Activated B cell treated with CpG ODN at 0.5 μM for 24 hours (primary cell): ENCODE results near the gene ZNF77. TPM values are rescaled to one million over a fixed set of nuclear protein-coding genes. Genes with fewer than 3 reads are reported as not detected.
"Not testable (repeated sequence)": the region's sequence is repeated elsewhere in the genome, so short reads cannot be mapped to it uniquely, and the experiment has no call there.

ENCODE experiments used
- ATAC-seq: fragments of 200-7000 bp; cut with Tn5 transposase; one replicate; pipeline ENCODE4 v1.10.0; 2021; ENCODE audit warnings: low read depth, mild to moderate bottlenecking, moderate library complexity
- CTCF ChIA-PET: fragments of 350-600 bp; sonication (Branson Sonifier 250); formaldehyde crosslinking; loops from one replicate; lab custom pipeline; 2021; ENCODE audit warnings: antibody characterized with exemption; lab: Charles Lee
- POLR2A ChIA-PET: fragments of 350-600 bp; sonication (Branson Sonifier 250); formaldehyde crosslinking; loops from one replicate; lab custom pipeline; 2021; ENCODE audit warnings: antibody characterized with exemption; lab: Charles Lee
- DNase-seq: peaks from one replicate; pipeline ENCODE4 v3.0.0; 2022
- H3K27ac Mint-ChIP-seq: one replicate; pipeline ENCODE4 v1.8.0; 2020; ENCODE audit warnings: mixed read lengths
- H3K27me3 Mint-ChIP-seq: one replicate; pipeline ENCODE4 v1.8.0; 2021; ENCODE audit warnings: mixed read lengths
- H3K36me3 Mint-ChIP-seq: one replicate; pipeline ENCODE4 v1.8.0; 2021; ENCODE audit warnings: low read depth, mixed read lengths
- H3K4me1 Mint-ChIP-seq: one replicate; pipeline ENCODE4 v1.8.0; 2021; ENCODE audit warnings: mixed read lengths
- H3K4me3 Mint-ChIP-seq: one replicate; pipeline ENCODE4 v1.8.0; 2020; ENCODE audit warnings: mild to moderate bottlenecking, mixed read lengths
- H3K9me3 Mint-ChIP-seq: one replicate; pipeline ENCODE4 v1.8.0; 2020; ENCODE audit warnings: mixed read lengths
- intact Hi-C: fragments of 100-400 bp; cut with micrococcal nuclease; formaldehyde crosslinking; loops from one replicate; pipeline ENCODE4 v1.15.1; 2024
- total RNA-seq: library from RNA; stranded (reverse); gene quantifications from 2 replicates; pipeline ENCODE4 v1.2.3, GENCODE V29; 2022
- TF ChIP-seq, protein P1 (sequence below): fragments of 200-600 bp; IDR thresholded peaks from one replicate; pipeline ENCODE4 v1.8.0; 2022; ENCODE audit warnings: antibody characterized with exemption, mild to moderate bottlenecking

The ZNF77 gene
- total RNA-seq, 1 donor from 2014 or later = 6.7 TPM

DNA sequence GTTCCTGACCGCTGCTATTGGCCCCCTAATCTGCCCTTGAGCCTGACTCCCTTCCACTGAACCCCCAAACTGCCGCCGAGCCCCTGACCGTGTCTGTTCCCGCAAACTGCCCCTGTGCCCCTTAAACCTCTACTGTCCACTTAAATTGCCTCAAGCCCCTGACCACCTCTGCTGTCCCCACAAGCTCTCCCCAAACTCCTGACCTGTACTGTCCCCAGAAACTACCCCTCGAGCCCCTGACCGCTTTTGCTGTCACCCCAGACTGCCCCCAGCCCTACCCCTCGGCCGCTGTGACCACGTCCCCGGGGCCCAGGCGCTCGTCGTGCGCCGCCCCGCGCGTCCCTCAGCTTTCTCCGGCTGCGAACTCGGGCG is 382 bp downstream of the ZNF77 start:
- peak overlapping the region; percentile 95 for H3K27ac Mint-ChIP-seq
- H3K36me3 Mint-ChIP-seq = peaks cover 15% of the 10 kb centered on the region
- ATAC-seq = no peak
- H3K27me3 Mint-ChIP-seq = no peaks in the 10 kb centered on the region
- H3K4me3 Mint-ChIP-seq = peak overlapping the region; percentile 96
- no peak for DNase-seq
- TF ChIP-seq, protein P1, sequence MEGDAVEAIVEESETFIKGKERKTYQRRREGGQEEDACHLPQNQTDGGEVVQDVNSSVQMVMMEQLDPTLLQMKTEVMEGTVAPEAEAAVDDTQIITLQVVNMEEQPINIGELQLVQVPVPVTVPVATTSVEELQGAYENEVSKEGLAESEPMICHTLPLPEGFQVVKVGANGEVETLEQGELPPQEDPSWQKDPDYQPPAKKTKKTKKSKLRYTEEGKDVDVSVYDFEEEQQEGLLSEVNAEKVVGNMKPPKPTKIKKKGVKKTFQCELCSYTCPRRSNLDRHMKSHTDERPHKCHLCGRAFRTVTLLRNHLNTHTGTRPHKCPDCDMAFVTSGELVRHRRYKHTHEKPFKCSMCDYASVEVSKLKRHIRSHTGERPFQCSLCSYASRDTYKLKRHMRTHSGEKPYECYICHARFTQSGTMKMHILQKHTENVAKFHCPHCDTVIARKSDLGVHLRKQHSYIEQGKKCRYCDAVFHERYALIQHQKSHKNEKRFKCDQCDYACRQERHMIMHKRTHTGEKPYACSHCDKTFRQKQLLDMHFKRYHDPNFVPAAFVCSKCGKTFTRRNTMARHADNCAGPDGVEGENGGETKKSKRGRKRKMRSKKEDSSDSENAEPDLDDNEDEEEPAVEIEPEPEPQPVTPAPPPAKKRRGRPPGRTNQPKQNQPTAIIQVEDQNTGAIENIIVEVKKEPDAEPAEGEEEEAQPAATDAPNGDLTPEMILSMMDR = no peak
- H3K9me3 Mint-ChIP-seq = no peaks in the 10 kb centered on the region
- peaks cover 25% of the 10 kb centered on the region for H3K4me1 Mint-ChIP-seq
- POLR2A ChIA-PET = interaction anchor here (0.7 kb wide), 2 partner anchors 44 to 218 kb away, joined by 4 to 13 read pairs; partner anchors contain the start of gene ZNF57
- CTCF ChIA-PET = no interaction called here
- intact Hi-C loops = loop anchor here (2.0 kb wide), 1 partner anchor 56 kb away; no protein-coding TSS in a partner anchor

DNA sequence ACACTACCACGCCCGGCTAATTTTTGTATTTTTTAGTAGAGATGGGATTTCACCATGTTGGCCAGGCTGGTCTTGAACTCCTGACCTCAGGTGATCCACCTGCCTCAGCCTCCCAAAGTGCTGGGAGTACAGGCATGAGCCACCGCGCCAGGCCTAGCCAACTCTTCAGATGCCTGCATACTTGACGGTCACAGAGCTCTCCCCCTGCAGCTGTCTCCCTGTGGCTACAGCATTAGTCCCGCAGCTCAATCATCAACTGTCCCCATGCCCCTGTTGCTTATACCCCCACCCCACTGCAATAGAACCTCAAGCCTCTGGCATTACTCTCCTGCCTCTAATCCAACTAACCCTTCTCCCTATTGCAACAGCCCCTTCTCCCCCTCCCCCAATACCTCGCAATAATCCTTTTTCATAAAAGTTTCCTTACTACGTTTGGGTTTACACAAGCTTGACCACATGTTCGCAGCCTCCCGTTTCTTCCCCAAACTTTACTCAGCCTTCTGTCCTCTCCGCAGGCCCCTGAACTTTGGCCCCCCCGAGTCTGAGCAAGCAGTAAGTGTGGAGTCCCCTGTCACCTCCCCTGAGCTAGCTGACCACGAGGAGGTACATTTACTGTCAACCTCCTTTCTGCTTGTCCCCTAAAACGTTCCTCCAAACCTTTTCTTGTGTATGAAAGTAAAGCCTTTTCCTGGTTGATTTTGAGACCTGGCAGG is 1.7 kb downstream of the ZNF77 start:
- peak overlapping the region; percentile 59 for H3K4me3 Mint-ChIP-seq
- TF ChIP-seq, protein P1 = no peak
- CTCF ChIA-PET = no interaction called here
- intact Hi-C loops = no loop called here
- H3K27me3 Mint-ChIP-seq = no peaks in the 10 kb centered on the region
- peaks cover 21% of the 10 kb centered on the region for H3K36me3 Mint-ChIP-seq
- H3K9me3 Mint-ChIP-seq = no peaks in the 10 kb centered on the region
- DNase-seq (no peak), ATAC-seq (no peak)
- POLR2A ChIA-PET = interaction anchor here (0.5 to 0.6 kb wide), 2 partner anchors 122 to 295 kb away, joined by 5 read pairs; no protein-coding TSS in a partner anchor
- H3K4me1 Mint-ChIP-seq = peaks cover 23% of the 10 kb centered on the region
- no peak overlapping the region for H3K27ac Mint-ChIP-seq

GRCh38 chr19:2935863-2936262 is 8.9 kb downstream of the ZNF77 start:
- ATAC-seq, CTCF ChIA-PET, intact Hi-C loops, H3K4me1 Mint-ChIP-seq, H3K27ac Mint-ChIP-seq, H3K4me3 Mint-ChIP-seq, H3K27me3 Mint-ChIP-seq, DNase-seq: not testable (repeated sequence)
- peaks cover 18% of the 10 kb centered on the region for H3K9me3 Mint-ChIP-seq
- POLR2A ChIA-PET = interaction anchor here (0.7 kb wide), 1 partner anchor 795 kb away, joined by 6 read pairs; no protein-coding TSS in a partner anchor
- H3K36me3 Mint-ChIP-seq = peaks cover 69% of the 10 kb centered on the region

DNA sequence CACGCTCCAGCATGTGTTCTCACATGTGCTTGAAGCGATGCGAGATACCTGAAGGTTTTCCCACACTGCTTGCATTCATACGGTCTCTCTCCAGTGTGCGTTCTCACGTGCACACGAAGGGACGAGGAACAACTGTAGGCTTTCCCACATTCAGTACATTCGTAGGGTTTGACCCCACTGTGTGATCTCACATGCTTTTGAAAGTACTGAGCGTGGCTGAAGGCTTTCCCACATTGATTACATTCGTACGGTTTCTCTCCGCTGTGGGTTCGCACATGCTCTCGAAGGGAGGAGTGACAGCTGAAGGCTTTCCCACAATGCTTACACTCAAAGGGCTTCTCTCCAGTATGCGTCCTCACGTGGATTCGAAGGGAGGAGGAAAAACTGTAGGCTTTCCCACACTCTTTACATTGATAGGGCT is 11.3 kb downstream of the ZNF77 start:
- POLR2A ChIA-PET = no interaction called here
- no peaks in the 10 kb centered on the region for H3K27me3 Mint-ChIP-seq
- H3K4me3 Mint-ChIP-seq = no peak overlapping the region
- CTCF ChIA-PET = no interaction called here
- no peak overlapping the region for H3K27ac Mint-ChIP-seq
- H3K4me1 Mint-ChIP-seq = no peaks in the 10 kb centered on the region
- TF ChIP-seq, protein P1 = no peak
- peaks cover 64% of the 10 kb centered on the region for H3K36me3 Mint-ChIP-seq
- no peak for ATAC-seq
- intact Hi-C loops = no loop called here
- no peak for DNase-seq
- H3K9me3 Mint-ChIP-seq = peaks cover 22% of the 10 kb centered on the region

GRCh38 chr19:2927032-2927430 is 17.7 kb downstream of the ZNF77 start:
- H3K36me3 Mint-ChIP-seq = peaks cover 13% of the 10 kb centered on the region
- TF ChIP-seq, protein P1 = no peak
- ATAC-seq (no peak), DNase-seq (no peak)
- H3K27ac Mint-ChIP-seq = no peak overlapping the region
- ChIA-PET POLR2A (no interaction called here), CTCF (no interaction called here)
- intact Hi-C loops = no loop called here
- H3K4me3 Mint-ChIP-seq = no peak overlapping the region
- no peaks in the 10 kb centered on the region for H3K4me1 Mint-ChIP-seq
- H3K9me3 Mint-ChIP-seq = peaks cover 9% of the 10 kb centered on the region
- H3K27me3 Mint-ChIP-seq = no peaks in the 10 kb centered on the region
